ENCODE measurements around the gene ZBED5. TPM values are rescaled to one million over a fixed set of nuclear protein-coding genes. Genes with fewer than 3 reads are reported as not detected.

ZBED5 gene
- total and polyA plus RNA-seq, 9 of the 15 experiments (the other 6 are each of a cell fraction or from before 2014, with no cell fraction given), result 12.4 to 70.7 (median 26.8) TPM

DNA sequence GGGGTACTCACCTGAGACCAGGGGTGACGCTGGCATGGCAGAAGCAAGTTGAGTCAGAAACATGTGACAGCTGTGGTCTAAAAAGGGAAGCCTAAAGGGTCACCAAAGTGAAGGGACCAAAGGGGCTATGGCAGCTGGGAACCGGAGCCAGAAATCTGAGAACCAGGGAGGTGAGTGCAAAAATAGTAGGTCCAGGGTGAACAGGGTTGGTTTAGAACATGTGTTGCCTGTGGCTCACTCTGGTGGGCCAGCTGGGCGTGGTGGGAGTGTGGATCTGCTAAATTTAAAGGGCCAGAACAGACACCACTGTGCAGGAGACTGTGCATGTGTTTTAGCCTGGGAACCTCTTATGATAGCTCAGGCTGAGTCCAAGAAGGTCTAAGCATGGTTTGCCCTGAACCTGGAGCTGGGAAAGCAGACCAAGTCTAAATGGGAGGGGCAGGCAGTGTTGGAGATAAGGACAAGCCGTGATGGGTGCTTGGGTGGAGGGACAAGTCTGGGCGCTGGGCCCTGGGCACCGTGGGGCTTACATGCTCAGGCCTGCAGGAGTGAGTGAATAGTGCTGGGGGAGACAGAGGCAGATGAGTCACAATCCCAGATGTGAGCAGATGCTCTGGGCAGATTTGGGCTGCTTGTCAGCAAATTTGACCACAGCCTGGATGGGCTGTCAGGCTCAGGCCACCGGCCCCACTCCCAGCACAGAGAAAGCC is 41.4 kb upstream of the ZBED5 start (continued):
- TF ChIP-seq ZNF77 (CRISPR knock-in tag; IDR thresholded peaks at IDR 0.05) (no peak), CSDE1 (IDR thresholded peaks at IDR 0.05) (no peak), HIVEP1 (CRISPR knock-in tag; IDR thresholded peaks at IDR 0.05) (no peak), ZNF583 (CRISPR knock-in tag; IDR thresholded peaks at IDR 0.05) (0 out of 2 replicates have a peak, but pooled peaks have one; percentile 37), ZNF3 (CRISPR knock-in tag; IDR thresholded peaks at IDR 0.05) (no peak), KDM5B (IDR thresholded peaks at IDR 0.05; ENCODE audit: insufficient replicate concordance, low read depth, low read length) (no peak), U2AF2 (optimal IDR thresholded peaks at IDR 0.05; ENCODE audit: low read depth, low read length) (no peak), GABPA (tag; conservative IDR thresholded peaks at IDR 0.05; ENCODE audit: low read depth) (no peak; the same call in 1 of the 2 replicates), ZBTB9 (CRISPR knock-in tag; IDR thresholded peaks at IDR 0.05) (0 out of 2 replicates have a peak, but pooled peaks have one; percentile 24), RNF2 (IDR thresholded peaks at IDR 0.05) (peak; percentile 78), CHD4 (IDR thresholded peaks at IDR 0.05; ENCODE audit: insufficient read depth, insufficient replicate concordance, low read depth, low read length, poor library complexity, severe bottlenecking) (no peak), CBFA2T2 (conservative IDR thresholded peaks at IDR 0.05) (peak; percentile 90), FOXK2 (conservative IDR thresholded peaks at IDR 0.05 in 1 of 2, IDR thresholded peaks at IDR 0.05 in 1 of 2; ENCODE audit: low read depth in 2 of 2) (no peak), GTF2B (IDR thresholded peaks at IDR 0.05; ENCODE audit: extremely low read depth, insufficient read length) (no peak), ZKSCAN1 (IDR thresholded peaks at IDR 0.05; ENCODE audit: low read depth, low read length) (peak; percentile 54), NONO (IDR thresholded peaks at IDR 0.05; ENCODE audit: low read depth in 2 of 2, low read length in 1 of 2) (peak in 1 of 2 experiments; percentile 11; a peak in 1 of 4 replicates), TOE1 (IDR thresholded peaks at IDR 0.05; ENCODE audit: borderline replicate concordance) (0 out of 2 replicates have a peak, but pooled peaks have one; percentile 22), TOE1 (CRISPR knock-in tag; IDR thresholded peaks at IDR 0.05; ENCODE audit: borderline replicate concordance, low read depth) (no peak), GATA2 (CRISPR knock-in tag; IDR thresholded peaks at IDR 0.05) (peak; percentile 80), MBD1 (CRISPR knock-in tag; IDR thresholded peaks at IDR 0.05) (no peak)
- TF ChIP-seq, protein P1, sequence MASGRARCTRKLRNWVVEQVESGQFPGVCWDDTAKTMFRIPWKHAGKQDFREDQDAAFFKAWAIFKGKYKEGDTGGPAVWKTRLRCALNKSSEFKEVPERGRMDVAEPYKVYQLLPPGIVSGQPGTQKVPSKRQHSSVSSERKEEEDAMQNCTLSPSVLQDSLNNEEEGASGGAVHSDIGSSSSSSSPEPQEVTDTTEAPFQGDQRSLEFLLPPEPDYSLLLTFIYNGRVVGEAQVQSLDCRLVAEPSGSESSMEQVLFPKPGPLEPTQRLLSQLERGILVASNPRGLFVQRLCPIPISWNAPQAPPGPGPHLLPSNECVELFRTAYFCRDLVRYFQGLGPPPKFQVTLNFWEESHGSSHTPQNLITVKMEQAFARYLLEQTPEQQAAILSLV (tag; IDR thresholded peaks at IDR 0.05), result no peak
